Neural cell (in vitro differentiated cells): Measurements from ENCODE around the gene MTO1. TPM values are rescaled to one million over a fixed set of nuclear protein-coding genes. Genes with fewer than 3 reads are reported as not detected.

Experiments
- H2AFZ ChIP-seq: fragments of 200-600, 300-800 bp; sonication (generic), shearing (Covaris generic); 2 replicates; pipeline ENCODE4 v1.6.0; 2014; ENCODE audit warnings: low read depth, mild to moderate bottlenecking, antibody characterized with exemption, low read length, moderate library complexity
- H3F3A ChIP-seq: fragments of 200-600 bp; shearing (Covaris generic); 2 replicates; pipeline ENCODE4 v1.6.1; 2016; ENCODE audit warnings: mild to moderate bottlenecking, moderate library complexity, mixed read lengths, antibody characterized with exemption, low read length; ENCODE audit not compliant: insufficient read depth, poor library complexity, severe bottlenecking
- H3K27ac ChIP-seq: fragments of 200-600, 300-800 bp; sonication (generic), shearing (Covaris generic); 2 replicates; pipeline ENCODE4 v1.5.1; 2014; ENCODE audit warnings: mild to moderate bottlenecking, low read length, moderate library complexity
- H3K27me3 ChIP-seq: fragments of 300-800, 200-600 bp; sonication (generic), shearing (Covaris generic); 2 replicates; pipeline ENCODE4 v1.6.0; 2014; ENCODE audit warnings: mild to moderate bottlenecking, low read depth, low read length, moderate library complexity; ENCODE audit not compliant: insufficient read depth
- H3K36me3 ChIP-seq: fragments of 300-800, 200-600 bp; sonication (generic), shearing (Covaris generic); 2 replicates; pipeline ENCODE4 v1.5.1; 2014; ENCODE audit warnings: mild to moderate bottlenecking, antibody characterized with exemption, low read length, moderate library complexity; ENCODE audit not compliant: insufficient read depth
- H3K4me2 ChIP-seq: fragments of 300-800, 200-600 bp; sonication (generic), shearing (Covaris generic); 2 replicates; pipeline ENCODE4 v1.6.0; 2014; ENCODE audit warnings: mild to moderate bottlenecking, low read length
- H3K4me3 ChIP-seq: fragments of 300-800, 200-600 bp; sonication (generic), shearing (Covaris generic); 2 replicates; pipeline ENCODE4 v1.5.1; 2014; ENCODE audit warnings: mild to moderate bottlenecking, low read length, moderate library complexity
- H3K79me2 ChIP-seq: fragments of 200-600 bp; shearing (Covaris generic); replicated peaks from 2 replicates; pipeline ENCODE4 v1.6.0; 2014; ENCODE audit warnings: mild to moderate bottlenecking, low read length, moderate library complexity; ENCODE audit not compliant: insufficient read depth
- H3K9ac ChIP-seq: fragments of 300-800, 200-600 bp; sonication (generic), shearing (Covaris generic); 2 replicates; pipeline ENCODE4 v1.6.1; 2016; ENCODE audit warnings: mild to moderate bottlenecking, low read length, mixed read lengths
- H3K9me2 ChIP-seq: fragments of 200-600 bp; shearing (Covaris generic); 2 replicates; pipeline ENCODE4 v1.6.1; 2016; ENCODE audit warnings: mild to moderate bottlenecking, low read length, mixed read lengths; ENCODE audit not compliant: insufficient read depth
- H3K9me3 ChIP-seq: fragments of 200-600, 300-800 bp; sonication (generic), shearing (Covaris generic); 2 replicates; pipeline ENCODE4 v1.6.1; 2016; ENCODE audit warnings: mild to moderate bottlenecking, mixed run types, low read length, moderate library complexity, mixed read lengths
- H4K20me1 ChIP-seq: fragments of 200-600 bp; shearing (Covaris generic); 2 replicates; pipeline ENCODE4 v1.6.1; 2016; ENCODE audit warnings: mild to moderate bottlenecking, mixed run types; ENCODE audit not compliant: insufficient read depth
- EP300 ChIP-seq: fragments of 450-650 bp; conservative IDR thresholded peaks from 2 replicates; pipeline ENCODE4 v1.6.1; 2014; ENCODE audit warnings: antibody characterized with exemption, mild to moderate bottlenecking, moderate library complexity; ENCODE audit not compliant: poor library complexity, severe bottlenecking
- EZH2 ChIP-seq: fragments of 200-600, 300-800 bp; shearing (Covaris generic), sonication (generic); IDR thresholded peaks from 2 replicates; pipeline ENCODE4 v1.6.1; 2014; ENCODE audit warnings: antibody characterized with exemption, low read length, borderline replicate concordance, mild to moderate bottlenecking; ENCODE audit not compliant: insufficient read depth, poor library complexity, severe bottlenecking
- MXI1 ChIP-seq: fragments of 450-650 bp; conservative IDR thresholded peaks from 2 replicates; pipeline ENCODE4 v1.6.1; 2014; ENCODE audit warnings: antibody characterized with exemption, mild to moderate bottlenecking; ENCODE audit not compliant: poor library complexity, severe bottlenecking
- POLR2AphosphoS5 ChIP-seq: IDR thresholded peaks from 2 replicates; pipeline ENCODE4 v1.6.1; 2012
- RAD21 ChIP-seq: fragments of 450-650 bp; conservative IDR thresholded peaks from 2 replicates; pipeline ENCODE4 v1.6.1; 2014; ENCODE audit warnings: antibody characterized with exemption, mild to moderate bottlenecking, moderate library complexity
- REST ChIP-seq: IDR thresholded peaks from 2 replicates; pipeline ENCODE4 v1.6.1; 2012; ENCODE audit warnings: borderline replicate concordance
- SMC3 ChIP-seq: fragments of 450-650 bp; conservative IDR thresholded peaks from 2 replicates; pipeline ENCODE4 v1.6.1; 2014; ENCODE audit warnings: antibody characterized with exemption, mild to moderate bottlenecking, moderate library complexity; ENCODE audit not compliant: poor library complexity
- TAF1 ChIP-seq: IDR thresholded peaks from 2 replicates; pipeline ENCODE4 v1.6.1; 2012; ENCODE audit warnings: low read depth
- polyA plus RNA-seq: library from polyadenylated mRNA; depleted of rRNA; stranded (reverse); fragments of >200 nt; gene quantifications from 2 replicates; pipeline ENCODE4 v1.2.3, GENCODE V29; 2014
- TF ChIP-seq, protein P1 (sequence below): fragments of 450-650 bp; IDR thresholded peaks from 2 replicates; pipeline ENCODE4 v1.5.1; 2014; ENCODE audit warnings: antibody characterized with exemption, mild to moderate bottlenecking, moderate library complexity; ENCODE audit not compliant: poor library complexity, severe bottlenecking

MTO1 gene
- polyA plus RNA-seq, 1 donor from 2014 or later = 30.6 TPM

GRCh38 chr6:73525546-73526330 is 64.2 kb downstream of the MTO1 start:
- peaks cover 8% of the 10 kb centered on the region for H3F3A ChIP-seq
- H2AFZ ChIP-seq = no peak overlapping the region
- no peak overlapping the region for H3K4me3 ChIP-seq
- H3K79me2 ChIP-seq = peaks cover under 1% of the 10 kb centered on the region
- H3K9me3 ChIP-seq = no peaks in the 10 kb centered on the region
- no peaks in the 10 kb centered on the region for H3K9me2 ChIP-seq
- no peaks in the 10 kb centered on the region for H3K36me3 ChIP-seq
- no peaks in the 10 kb centered on the region for H3K27me3 ChIP-seq
- H3K4me2 ChIP-seq = no peak overlapping the region
- no peaks in the 10 kb centered on the region for H4K20me1 ChIP-seq
- no peak overlapping the region for H3K9ac ChIP-seq
- H3K27ac ChIP-seq = no peak overlapping the region
- TF ChIP-seq EP300 (no peak), RAD21 (no peak), SMC3 (no peak), EZH2 (no peak), REST (no peak), MXI1 (no peak), POLR2AphosphoS5 (no peak), TAF1 (no peak)
- TF ChIP-seq, protein P1, sequence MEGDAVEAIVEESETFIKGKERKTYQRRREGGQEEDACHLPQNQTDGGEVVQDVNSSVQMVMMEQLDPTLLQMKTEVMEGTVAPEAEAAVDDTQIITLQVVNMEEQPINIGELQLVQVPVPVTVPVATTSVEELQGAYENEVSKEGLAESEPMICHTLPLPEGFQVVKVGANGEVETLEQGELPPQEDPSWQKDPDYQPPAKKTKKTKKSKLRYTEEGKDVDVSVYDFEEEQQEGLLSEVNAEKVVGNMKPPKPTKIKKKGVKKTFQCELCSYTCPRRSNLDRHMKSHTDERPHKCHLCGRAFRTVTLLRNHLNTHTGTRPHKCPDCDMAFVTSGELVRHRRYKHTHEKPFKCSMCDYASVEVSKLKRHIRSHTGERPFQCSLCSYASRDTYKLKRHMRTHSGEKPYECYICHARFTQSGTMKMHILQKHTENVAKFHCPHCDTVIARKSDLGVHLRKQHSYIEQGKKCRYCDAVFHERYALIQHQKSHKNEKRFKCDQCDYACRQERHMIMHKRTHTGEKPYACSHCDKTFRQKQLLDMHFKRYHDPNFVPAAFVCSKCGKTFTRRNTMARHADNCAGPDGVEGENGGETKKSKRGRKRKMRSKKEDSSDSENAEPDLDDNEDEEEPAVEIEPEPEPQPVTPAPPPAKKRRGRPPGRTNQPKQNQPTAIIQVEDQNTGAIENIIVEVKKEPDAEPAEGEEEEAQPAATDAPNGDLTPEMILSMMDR = no peak

- Histone ChIP-seq H3K9me2 (no peaks in the 10 kb centered on the region), H3K9me3 (no peaks in the 10 kb centered on the region), H3K9ac (no peak overlapping the region), H3K27me3 (no peaks in the 10 kb centered on the region), H3K36me3 (no peaks in the 10 kb centered on the region), H2AFZ (no peak overlapping the region), H3F3A (no peaks in the 10 kb centered on the region), H3K79me2 (no peaks in the 10 kb centered on the region), H3K4me3 (no peak overlapping the region), H3K4me2 (no peak overlapping the region), H4K20me1 (no peaks in the 10 kb centered on the region), H3K27ac (no peak overlapping the region)
- TF ChIP-seq EZH2 = no peak
Observed at GRCh38 chr6:73528897-73529296, 67.4 kb downstream of the MTO1 start.
